GM06990 (cell line): Measurements from ENCODE around the gene EVA1C.

Experiments
- DNase-seq: peaks from one replicate; pipeline ENCODE4 v3.0.0-alpha.2; 2011; ENCODE audit not compliant: insufficient read length; ENCODE audit errors: extremely low read depth
- H3K27me3 ChIP-seq: replicated peaks from 2 replicates; pipeline ENCODE4 v1.6.0; 2011; ENCODE audit warnings: low read length; ENCODE audit not compliant: control insufficient read depth, insufficient read depth
- H3K36me3 ChIP-seq: 2 replicates; pipeline ENCODE4 v1.5.1; 2011; ENCODE audit warnings: low read length; ENCODE audit not compliant: control insufficient read depth, insufficient read depth
- H3K4me3 ChIP-seq: replicated peaks from 2 replicates; pipeline ENCODE4 v1.5.1; 2011; ENCODE audit warnings: low read depth, mild to moderate bottlenecking, control low read depth, low read length
- TF ChIP-seq, protein P1 (sequence below): IDR thresholded peaks from 2 replicates; pipeline ENCODE4 v1.5.1; 2011; ENCODE audit warnings: low read length, control low read depth, mild to moderate bottlenecking, inconsistent platforms; ENCODE audit not compliant: insufficient read depth, poor library complexity, severe bottlenecking

Gene EVA1C

GRCh38 chr21:32533053-32533452, 120.5 kb downstream of the EVA1C start:
- no peaks in the 10 kb centered on the region; the same call in none of the 2 replicates for H3K27me3 ChIP-seq
- TF ChIP-seq, protein P1, sequence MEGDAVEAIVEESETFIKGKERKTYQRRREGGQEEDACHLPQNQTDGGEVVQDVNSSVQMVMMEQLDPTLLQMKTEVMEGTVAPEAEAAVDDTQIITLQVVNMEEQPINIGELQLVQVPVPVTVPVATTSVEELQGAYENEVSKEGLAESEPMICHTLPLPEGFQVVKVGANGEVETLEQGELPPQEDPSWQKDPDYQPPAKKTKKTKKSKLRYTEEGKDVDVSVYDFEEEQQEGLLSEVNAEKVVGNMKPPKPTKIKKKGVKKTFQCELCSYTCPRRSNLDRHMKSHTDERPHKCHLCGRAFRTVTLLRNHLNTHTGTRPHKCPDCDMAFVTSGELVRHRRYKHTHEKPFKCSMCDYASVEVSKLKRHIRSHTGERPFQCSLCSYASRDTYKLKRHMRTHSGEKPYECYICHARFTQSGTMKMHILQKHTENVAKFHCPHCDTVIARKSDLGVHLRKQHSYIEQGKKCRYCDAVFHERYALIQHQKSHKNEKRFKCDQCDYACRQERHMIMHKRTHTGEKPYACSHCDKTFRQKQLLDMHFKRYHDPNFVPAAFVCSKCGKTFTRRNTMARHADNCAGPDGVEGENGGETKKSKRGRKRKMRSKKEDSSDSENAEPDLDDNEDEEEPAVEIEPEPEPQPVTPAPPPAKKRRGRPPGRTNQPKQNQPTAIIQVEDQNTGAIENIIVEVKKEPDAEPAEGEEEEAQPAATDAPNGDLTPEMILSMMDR: no peak
- no peaks in the 10 kb centered on the region for H3K36me3 ChIP-seq
- no peak for DNase-seq
- no peak overlapping the region for H3K4me3 ChIP-seq

GRCh38 chr21:32533611-32534010, 121.1 kb downstream of the EVA1C start:
- Histone ChIP-seq H3K4me3 (no peak overlapping the region), H3K27me3 (no peaks in the 10 kb centered on the region; the same call in none of the 2 replicates), H3K36me3 (no peaks in the 10 kb centered on the region)
- DNase-seq: no peak
- TF ChIP-seq, protein P1: no peak

GRCh38 chr21:32534113-32534512, 121.6 kb downstream of the EVA1C start:
- TF ChIP-seq, protein P1: no peak
- no peak overlapping the region for H3K4me3 ChIP-seq

GRCh38 chr21:32535612-32536011, 123.1 kb downstream of the EVA1C start:
- H3K27me3 ChIP-seq: no peaks in the 10 kb centered on the region; the same call in none of the 2 replicates
- no peaks in the 10 kb centered on the region for H3K36me3 ChIP-seq
- DNase-seq: no peak
- TF ChIP-seq, protein P1: no peak
- no peak overlapping the region for H3K4me3 ChIP-seq

More at GRCh38 chr21:32534113-32534512, 121.6 kb downstream of the EVA1C start:
- H3K27me3 ChIP-seq: no peaks in the 10 kb centered on the region; the same call in none of the 2 replicates
- no peaks in the 10 kb centered on the region for H3K36me3 ChIP-seq
- no peak for DNase-seq

- no peak for DNase-seq
- Histone ChIP-seq H3K4me3 (no peak overlapping the region), H3K27me3 (no peaks in the 10 kb centered on the region; the same call in none of the 2 replicates), H3K36me3 (no peaks in the 10 kb centered on the region)
- TF ChIP-seq, protein P1: no peak
These were observed 125.0 kb downstream of the EVA1C start for GRCh38 chr21:32537569-32537881.

DNA sequence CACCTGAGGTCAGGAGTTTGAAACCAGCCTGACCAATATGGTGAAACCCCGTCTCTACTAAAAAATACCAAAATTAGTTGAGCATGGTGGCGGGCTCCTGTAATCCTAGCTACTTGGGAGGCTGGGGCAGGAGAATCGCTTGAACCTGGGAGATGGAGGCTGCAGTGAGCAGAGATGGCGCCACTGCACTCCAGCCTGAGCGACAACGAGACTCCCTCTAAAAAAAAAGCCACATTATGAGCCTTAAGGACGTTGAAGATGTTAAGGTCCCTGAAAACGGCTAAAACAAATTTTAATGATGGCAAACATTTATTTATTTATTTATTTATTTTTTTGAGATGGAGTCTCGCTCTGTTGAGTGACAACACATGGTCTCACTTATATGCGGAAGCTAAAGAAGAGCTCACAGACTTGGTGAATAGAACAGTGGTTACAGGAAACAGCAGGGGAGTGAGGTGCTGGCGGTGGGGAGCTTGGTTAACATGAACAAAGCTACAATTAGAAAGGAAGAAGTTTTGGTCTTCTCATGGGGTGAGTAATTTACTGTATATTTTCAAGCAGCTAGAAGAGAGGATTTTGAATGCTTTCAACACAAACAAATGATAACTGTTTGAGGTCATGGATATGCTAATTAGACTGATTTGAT, 125.8 kb downstream of the EVA1C start:
- no peak for DNase-seq

More for the DNA sequence above, 125.8 kb downstream of the EVA1C start:
- Histone ChIP-seq H3K36me3 (no peaks in the 10 kb centered on the region), H3K4me3 (no peak overlapping the region), H3K27me3 (no peaks in the 10 kb centered on the region; the same call in 1 of the 2 replicates)
- TF ChIP-seq, protein P1: no peak
